ENCODE measurements around the gene DDX18. TPM values are rescaled to one million over a fixed set of nuclear protein-coding genes. Genes with fewer than 3 reads are reported as not detected.

Gene DDX18
- total RNA-seq, 1 experiment from 2014 or later: 107 TPM

GRCh38 chr2:117814417-117815264, at the start of gene DDX18 (continued):
- TF ChIP-seq SP1 (CRISPR knock-in tag; conservative IDR thresholded peaks at IDR 0.05) (peak; percentile 83), ZNF425 (CRISPR knock-in tag; conservative IDR thresholded peaks at IDR 0.05) (no peak), FOXP1 (CRISPR knock-in tag; IDR thresholded peaks at IDR 0.05; ENCODE audit: borderline replicate concordance) (peak; percentile 54; the same call in 1 of the 2 replicates), CBFB (CRISPR knock-in tag; IDR thresholded peaks at IDR 0.05; ENCODE audit: low read depth) (0 out of 2 replicates have a peak, but pooled peaks have one; percentile 54), PRDM15 (CRISPR knock-in tag; IDR thresholded peaks at IDR 0.05) (no peak), ETV6 (CRISPR knock-in tag; IDR thresholded peaks at IDR 0.05) (peak; percentile 97), GABPB1 (CRISPR knock-in tag; IDR thresholded peaks at IDR 0.05) (peak; percentile 92), ZNF232 (CRISPR knock-in tag; IDR thresholded peaks at IDR 0.05) (peak; percentile 55; the same call in 1 of the 2 replicates), CREM (CRISPR knock-in tag; IDR thresholded peaks at IDR 0.05) (peak; percentile 96), NR1H2 (CRISPR knock-in tag; IDR thresholded peaks at IDR 0.05) (no peak), ZNF423 (CRISPR knock-in tag; IDR thresholded peaks at IDR 0.05) (no peak), USF2 (CRISPR knock-in tag; IDR thresholded peaks at IDR 0.05) (peak; percentile 81), FOXK1 (CRISPR knock-in tag; IDR thresholded peaks at IDR 0.05) (peak; percentile 96), CTCF (IDR thresholded peaks at IDR 0.05) (peak; percentile 93), NFYB (CRISPR knock-in tag; conservative IDR thresholded peaks at IDR 0.05; ENCODE audit: low read depth) (no peak), TEAD1 (CRISPR knock-in tag; IDR thresholded peaks at IDR 0.05) (peak; percentile 87; the same call in 1 of the 2 replicates), ZNF121 (CRISPR knock-in tag; IDR thresholded peaks at IDR 0.05) (no peak), HMGXB4 (CRISPR knock-in tag; IDR thresholded peaks at IDR 0.05) (peak; percentile 91), E2F1 (CRISPR knock-in tag; IDR thresholded peaks at IDR 0.05) (peak; percentile 75; the same call in 1 of the 2 replicates)

All from WTC11 (cell line).